Rectal smooth muscle tissue (tissue), 1 donor: ENCODE data around the gene VWA5B2.

Experiments used
- H3K27ac ChIP-seq: one replicate; pipeline ENCODE4 v1.7.0; 2013; ENCODE audit warnings: low read depth, low read length, inconsistent platforms
- H3K27me3 ChIP-seq: one replicate; pipeline ENCODE4 v1.7.0; 2013; ENCODE audit warnings: low read length; ENCODE audit not compliant: control insufficient read depth, insufficient read depth
- H3K36me3 ChIP-seq: one replicate; pipeline ENCODE4 v1.7.0; 2013; ENCODE audit warnings: low read length; ENCODE audit not compliant: control insufficient read depth, insufficient read depth
- H3K4me1 ChIP-seq: one replicate; pipeline ENCODE4 v1.7.0; 2013; ENCODE audit warnings: low read length; ENCODE audit not compliant: control insufficient read depth, insufficient read depth
- H3K4me3 ChIP-seq: one replicate; pipeline ENCODE4 v1.7.0; 2013; ENCODE audit warnings: low read length
- H3K9ac ChIP-seq: one replicate; pipeline ENCODE4 v1.7.0; 2013; ENCODE audit warnings: low read length

The VWA5B2 gene

GRCh38 chr3:184196536-184196935 lies 32.8 kb upstream of the VWA5B2 start:
- Histone ChIP-seq H3K4me1 (no peaks in the 10 kb centered on the region), H3K36me3 (peaks cover 27% of the 10 kb centered on the region), H3K27ac (no peak overlapping the region), H3K9ac (no peak overlapping the region), H3K4me3 (no peak overlapping the region), H3K27me3 (no peaks in the 10 kb centered on the region)

GRCh38 chr3:184198509-184198908 lies 30.9 kb upstream of the VWA5B2 start:
- no peaks in the 10 kb centered on the region for H3K4me1 ChIP-seq

GRCh38 chr3:184200825-184201224 lies 28.6 kb upstream of the VWA5B2 start:
- no peak overlapping the region for H3K4me3 ChIP-seq
- H3K9ac ChIP-seq = no peak overlapping the region
- H3K27ac ChIP-seq = no peak overlapping the region
- H3K36me3 ChIP-seq = no peaks in the 10 kb centered on the region
- H3K27me3 ChIP-seq = no peaks in the 10 kb centered on the region
- no peaks in the 10 kb centered on the region for H3K4me1 ChIP-seq

More at GRCh38 chr3:184198509-184198908, 30.9 kb upstream of the VWA5B2 start:
- H3K4me3 ChIP-seq = no peak overlapping the region
- H3K27ac ChIP-seq = no peak overlapping the region
- H3K9ac ChIP-seq = no peak overlapping the region
- H3K27me3 ChIP-seq = no peaks in the 10 kb centered on the region
- peaks cover 11% of the 10 kb centered on the region for H3K36me3 ChIP-seq

- H3K9ac ChIP-seq = no peak overlapping the region
- no peak overlapping the region for H3K4me3 ChIP-seq
- H3K36me3 ChIP-seq = no peaks in the 10 kb centered on the region
- peaks cover 3% of the 10 kb centered on the region for H3K27me3 ChIP-seq
- no peak overlapping the region for H3K27ac ChIP-seq
- no peaks in the 10 kb centered on the region for H3K4me1 ChIP-seq
These were observed 25.9 kb upstream of the VWA5B2 start for GRCh38 chr3:184203526-184203925.

GRCh38 chr3:184209146-184209923 lies 20.1 kb upstream of the VWA5B2 start:
- H3K27ac ChIP-seq = no peak overlapping the region
- no peak overlapping the region for H3K4me3 ChIP-seq
- peaks cover 3% of the 10 kb centered on the region for H3K27me3 ChIP-seq
- H3K36me3 ChIP-seq = no peaks in the 10 kb centered on the region
- H3K9ac ChIP-seq = no peak overlapping the region
- H3K4me1 ChIP-seq = no peaks in the 10 kb centered on the region

- Histone ChIP-seq H3K36me3 (no peaks in the 10 kb centered on the region), H3K27me3 (peaks cover 3% of the 10 kb centered on the region), H3K9ac (no peak overlapping the region), H3K4me3 (no peak overlapping the region), H3K27ac (no peak overlapping the region), H3K4me1 (no peaks in the 10 kb centered on the region)
These were observed 18.1 kb upstream of the VWA5B2 start for GRCh38 chr3:184211297-184211696.

- Histone ChIP-seq H3K9ac (no peak overlapping the region), H3K36me3 (no peaks in the 10 kb centered on the region), H3K27ac (no peak overlapping the region), H3K4me3 (no peak overlapping the region), H3K27me3 (peaks cover under 1% of the 10 kb centered on the region), H3K4me1 (no peaks in the 10 kb centered on the region)
These were observed 17.7 kb upstream of the VWA5B2 start for GRCh38 chr3:184211718-184212117.

- Histone ChIP-seq H3K27ac (no peak overlapping the region), H3K9ac (no peak overlapping the region), H3K36me3 (no peaks in the 10 kb centered on the region), H3K4me3 (no peak overlapping the region), H3K4me1 (no peaks in the 10 kb centered on the region), H3K27me3 (no peaks in the 10 kb centered on the region)
These were observed 10.6 kb upstream of the VWA5B2 start for GRCh38 chr3:184218814-184219213.

- Histone ChIP-seq H3K36me3 (no peaks in the 10 kb centered on the region), H3K9ac (no peak overlapping the region), H3K4me3 (no peak overlapping the region), H3K4me1 (no peaks in the 10 kb centered on the region), H3K27me3 (no peaks in the 10 kb centered on the region), H3K27ac (no peak overlapping the region)
These were observed 6.9 kb upstream of the VWA5B2 start for GRCh38 chr3:184222521-184222920.

- H3K27me3 ChIP-seq = peaks cover 6% of the 10 kb centered on the region
- H3K9ac ChIP-seq = no peak overlapping the region
- no peak overlapping the region for H3K4me3 ChIP-seq
These were observed 5.4 kb upstream of the VWA5B2 start for GRCh38 chr3:184223946-184224345.

GRCh38 chr3:184227481-184227935 lies 1.9 kb upstream of the VWA5B2 start:
- Histone ChIP-seq H3K4me1 (no peaks in the 10 kb centered on the region), H3K36me3 (no peaks in the 10 kb centered on the region), H3K27me3 (peaks cover 18% of the 10 kb centered on the region), H3K27ac (no peak overlapping the region), H3K9ac (no peak overlapping the region), H3K4me3 (no peak overlapping the region)

More at GRCh38 chr3:184223946-184224345, 5.4 kb upstream of the VWA5B2 start:
- H3K4me1 ChIP-seq = no peaks in the 10 kb centered on the region
- no peaks in the 10 kb centered on the region for H3K36me3 ChIP-seq
- no peak overlapping the region for H3K27ac ChIP-seq

- H3K9ac ChIP-seq = no peak overlapping the region
- H3K27ac ChIP-seq = no peak overlapping the region
- H3K36me3 ChIP-seq = no peaks in the 10 kb centered on the region
- H3K4me3 ChIP-seq = no peak overlapping the region
- H3K27me3 ChIP-seq = peaks cover 18% of the 10 kb centered on the region
- no peaks in the 10 kb centered on the region for H3K4me1 ChIP-seq
These were observed 828 bp upstream of the VWA5B2 start for GRCh38 chr3:184228376-184229137.
